ENCODE results near the gene SAT2.
"Not testable (repeated sequence)": the region's sequence is repeated elsewhere in the genome, so short reads cannot be mapped to it uniquely, and the experiment has no call there.

DNA sequence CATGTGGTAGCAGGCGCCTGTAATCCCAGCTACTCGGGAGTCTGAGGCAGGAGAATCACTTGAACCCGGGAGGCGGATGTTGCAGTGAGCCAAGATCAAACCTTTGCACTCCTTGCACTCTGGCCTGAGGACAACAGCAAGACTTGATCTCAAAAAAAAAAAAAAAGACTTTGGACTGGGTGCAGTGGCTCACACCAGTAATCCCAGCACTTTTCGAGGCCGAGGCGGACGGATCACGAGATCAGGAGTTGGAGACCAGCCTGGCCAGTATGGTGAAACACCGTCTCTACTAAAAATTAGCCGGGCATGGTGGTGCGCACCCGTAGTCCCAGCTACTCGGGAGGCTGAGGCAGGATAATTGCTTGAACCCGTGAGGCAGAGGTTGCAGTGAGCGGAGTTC lies 1.9 kb downstream of the SAT2 start:
- TF ChIP-seq, protein P1, sequence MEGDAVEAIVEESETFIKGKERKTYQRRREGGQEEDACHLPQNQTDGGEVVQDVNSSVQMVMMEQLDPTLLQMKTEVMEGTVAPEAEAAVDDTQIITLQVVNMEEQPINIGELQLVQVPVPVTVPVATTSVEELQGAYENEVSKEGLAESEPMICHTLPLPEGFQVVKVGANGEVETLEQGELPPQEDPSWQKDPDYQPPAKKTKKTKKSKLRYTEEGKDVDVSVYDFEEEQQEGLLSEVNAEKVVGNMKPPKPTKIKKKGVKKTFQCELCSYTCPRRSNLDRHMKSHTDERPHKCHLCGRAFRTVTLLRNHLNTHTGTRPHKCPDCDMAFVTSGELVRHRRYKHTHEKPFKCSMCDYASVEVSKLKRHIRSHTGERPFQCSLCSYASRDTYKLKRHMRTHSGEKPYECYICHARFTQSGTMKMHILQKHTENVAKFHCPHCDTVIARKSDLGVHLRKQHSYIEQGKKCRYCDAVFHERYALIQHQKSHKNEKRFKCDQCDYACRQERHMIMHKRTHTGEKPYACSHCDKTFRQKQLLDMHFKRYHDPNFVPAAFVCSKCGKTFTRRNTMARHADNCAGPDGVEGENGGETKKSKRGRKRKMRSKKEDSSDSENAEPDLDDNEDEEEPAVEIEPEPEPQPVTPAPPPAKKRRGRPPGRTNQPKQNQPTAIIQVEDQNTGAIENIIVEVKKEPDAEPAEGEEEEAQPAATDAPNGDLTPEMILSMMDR (IDR thresholded peaks at IDR 0.05; ENCODE audit: low read length): not testable (repeated sequence)
- TF ChIP-seq EZH2phosphoT487 (IDR thresholded peaks at IDR 0.05; ENCODE audit: low read length); EZH2 (optimal IDR thresholded peaks at IDR 0.05; ENCODE audit: low read depth, low read length): not testable (repeated sequence)

Data from MM.1S (cell line).